RWPE1 (cell line): ENCODE data around the gene MAP3K7.
"Not testable (repeated sequence)": the region's sequence is repeated elsewhere in the genome, so short reads cannot be mapped to it uniquely, and the experiment has no call there.

ENCODE experiments used
- CTCF ChIA-PET: fragments of 350-600 bp; sonication (Branson Sonifier 250); formaldehyde crosslinking; extraction: SDS; loops from one replicate; lab custom pipeline; 2021; lab: Yijun Ruan, JAX
- POLR2A ChIA-PET: fragments of 400-600 bp; formaldehyde crosslinking; extraction: SDS; loops from one replicate; lab custom pipeline; 2020; ENCODE audit warnings: antibody characterized with exemption; ENCODE audit not compliant: low non-redundant PET; lab: Yijun Ruan, JAX
- DNase-seq: peaks from one replicate; pipeline ENCODE4 v3.0.0; 2012; ENCODE audit warnings: low spot score
- H3K27ac ChIP-seq: fragments of 450-650 bp; 2 replicates; pipeline ENCODE4 v1.5.1; 2017
- TF ChIP-seq, protein P1 (sequence below): fragments of 450-650 bp; conservative IDR thresholded peaks from 2 replicates; pipeline ENCODE4 v1.5.1; 2017; ENCODE audit warnings: low read depth, mild to moderate bottlenecking

Gene MAP3K7

GRCh38 chr6:90569223-90569622 lies 17.6 kb downstream of the MAP3K7 start:
- ChIA-PET CTCF (interaction anchor here (1.1 kb wide), 1 partner anchor 12 kb away, joined by 4 read pairs; no protein-coding TSS in a partner anchor), POLR2A (no interaction called here)
- TF ChIP-seq, protein P1, sequence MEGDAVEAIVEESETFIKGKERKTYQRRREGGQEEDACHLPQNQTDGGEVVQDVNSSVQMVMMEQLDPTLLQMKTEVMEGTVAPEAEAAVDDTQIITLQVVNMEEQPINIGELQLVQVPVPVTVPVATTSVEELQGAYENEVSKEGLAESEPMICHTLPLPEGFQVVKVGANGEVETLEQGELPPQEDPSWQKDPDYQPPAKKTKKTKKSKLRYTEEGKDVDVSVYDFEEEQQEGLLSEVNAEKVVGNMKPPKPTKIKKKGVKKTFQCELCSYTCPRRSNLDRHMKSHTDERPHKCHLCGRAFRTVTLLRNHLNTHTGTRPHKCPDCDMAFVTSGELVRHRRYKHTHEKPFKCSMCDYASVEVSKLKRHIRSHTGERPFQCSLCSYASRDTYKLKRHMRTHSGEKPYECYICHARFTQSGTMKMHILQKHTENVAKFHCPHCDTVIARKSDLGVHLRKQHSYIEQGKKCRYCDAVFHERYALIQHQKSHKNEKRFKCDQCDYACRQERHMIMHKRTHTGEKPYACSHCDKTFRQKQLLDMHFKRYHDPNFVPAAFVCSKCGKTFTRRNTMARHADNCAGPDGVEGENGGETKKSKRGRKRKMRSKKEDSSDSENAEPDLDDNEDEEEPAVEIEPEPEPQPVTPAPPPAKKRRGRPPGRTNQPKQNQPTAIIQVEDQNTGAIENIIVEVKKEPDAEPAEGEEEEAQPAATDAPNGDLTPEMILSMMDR, result no peak
- no peak overlapping the region for H3K27ac ChIP-seq
- DNase-seq, result no peak

DNA sequence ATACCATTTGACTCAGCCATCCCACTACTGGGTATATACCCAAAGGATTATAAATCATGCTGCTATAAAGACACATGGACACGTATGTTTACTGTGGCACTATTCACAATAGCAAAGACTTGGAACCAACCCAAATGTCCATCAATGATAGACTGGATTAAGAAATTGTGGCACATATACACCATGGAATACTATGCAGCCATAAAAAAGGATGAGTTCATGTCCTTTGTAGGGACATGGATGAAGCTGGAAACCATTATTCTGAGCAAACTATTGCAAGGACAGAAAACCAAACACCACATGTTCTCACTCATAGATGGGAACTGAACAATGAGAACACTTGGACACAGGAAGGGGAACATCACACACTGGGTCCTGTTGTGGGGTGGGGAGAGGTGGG lies 19.2 kb downstream of the MAP3K7 start:
- CTCF ChIA-PET, POLR2A ChIA-PET, DNase-seq, H3K27ac ChIP-seq: not testable (repeated sequence)

DNA sequence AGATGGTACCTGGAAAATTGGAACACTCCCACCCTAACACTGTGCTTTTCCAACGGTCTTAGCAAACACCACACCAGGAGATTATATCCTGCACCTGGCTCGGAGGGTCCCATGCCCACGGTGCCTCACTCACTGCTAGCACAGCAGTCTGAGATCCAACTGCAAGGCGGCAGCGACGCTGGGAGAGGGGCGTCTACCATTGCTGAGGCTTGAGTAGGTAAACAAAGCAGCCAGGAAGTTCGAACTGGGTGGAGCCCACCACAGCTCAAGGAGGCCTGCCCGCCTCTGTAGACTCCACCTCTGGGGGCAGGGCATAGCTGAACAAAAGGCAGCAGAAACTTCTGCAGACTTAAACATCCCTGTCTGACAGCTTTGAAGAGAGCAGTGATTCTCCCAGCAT lies 24.5 kb downstream of the MAP3K7 start:
- POLR2A ChIA-PET, H3K27ac ChIP-seq, CTCF ChIA-PET, DNase-seq: not testable (repeated sequence)

DNA sequence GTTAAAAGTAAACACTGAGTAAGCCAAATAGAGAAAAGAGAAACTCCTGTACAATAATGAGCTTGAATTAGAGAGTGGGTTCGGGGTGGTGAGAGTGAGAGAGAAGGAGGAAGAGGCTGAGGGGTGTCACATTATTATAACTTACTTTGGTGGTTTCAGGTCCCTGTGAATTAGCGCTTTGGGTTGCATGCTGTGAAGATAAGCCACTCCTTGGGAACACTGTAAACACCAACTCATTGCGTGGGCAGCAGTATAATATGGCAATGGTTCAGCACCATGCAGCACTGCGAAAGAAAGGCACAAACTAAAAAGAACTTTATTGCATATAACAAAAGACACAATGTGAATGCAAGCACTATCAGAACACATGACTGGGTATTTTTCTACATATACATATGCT lies 26.9 kb downstream of the MAP3K7 start:
- DNase-seq, result no peak
- no peak overlapping the region for H3K27ac ChIP-seq
- POLR2A ChIA-PET, result no interaction called here
- CTCF ChIA-PET, result no interaction called here
- TF ChIP-seq, protein P1, result no peak

DNA sequence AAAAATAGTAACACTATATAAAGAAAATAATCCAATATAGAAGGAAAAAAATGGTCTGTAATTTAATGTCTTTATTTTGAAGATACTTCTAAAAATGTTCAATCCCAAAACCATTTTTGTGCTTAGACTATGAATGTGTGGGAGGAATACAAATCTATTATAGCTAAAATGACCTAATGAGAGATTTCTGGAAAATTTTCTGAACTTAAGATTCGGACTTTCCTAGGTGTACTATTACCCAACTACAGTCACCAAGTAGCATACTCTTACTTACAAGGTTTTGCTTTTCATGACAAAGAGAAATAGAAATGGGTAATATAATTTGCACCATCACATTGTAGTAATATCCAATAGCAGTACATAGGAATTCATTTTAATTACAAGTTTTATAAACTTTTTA lies 29.9 kb downstream of the MAP3K7 start:
- ChIA-PET CTCF (interaction anchor here (0.6 kb wide), 1 partner anchor 12 kb away, joined by 4 read pairs; no protein-coding TSS in a partner anchor), POLR2A (no interaction called here)
- TF ChIP-seq, protein P1, result no peak
- no peak overlapping the region for H3K27ac ChIP-seq
- no peak for DNase-seq

DNA sequence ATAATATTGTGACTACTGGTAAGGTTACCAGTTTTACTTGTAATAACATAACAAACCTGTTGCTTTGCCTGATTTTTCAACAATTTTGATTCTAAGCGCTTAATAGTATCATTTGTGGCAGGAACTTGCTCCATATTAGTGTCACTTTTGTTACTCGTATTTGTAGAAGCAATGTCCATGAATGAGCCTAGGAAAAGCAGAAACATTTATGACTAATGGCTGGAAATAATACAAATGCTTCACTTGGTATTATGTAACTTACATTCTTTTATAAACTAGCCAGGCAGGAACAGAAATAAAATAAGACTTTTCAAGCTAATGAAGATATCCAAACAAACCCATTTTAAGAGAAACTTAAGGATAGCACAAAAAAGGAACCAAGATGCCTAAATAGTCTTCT lies 38.9 kb downstream of the MAP3K7 start:
- no peak overlapping the region for H3K27ac ChIP-seq
- DNase-seq, result no peak
- TF ChIP-seq, protein P1, result no peak
- POLR2A ChIA-PET, result no interaction called here
- CTCF ChIA-PET, result interaction anchor here (1.2 kb wide), 1 partner anchor 29 kb away, joined by 6 read pairs; no protein-coding TSS in a partner anchor

- TF ChIP-seq, protein P1, result no peak
- POLR2A ChIA-PET, result no interaction called here
- no peak for DNase-seq
- no peak overlapping the region for H3K27ac ChIP-seq
- CTCF ChIA-PET, result interaction anchor here (1.2 kb wide), 1 partner anchor 28 kb away, joined by 6 read pairs; no protein-coding TSS in a partner anchor
These were observed 39.8 kb downstream of the MAP3K7 start for GRCh38 chr6:90547079-90547478.

DNA sequence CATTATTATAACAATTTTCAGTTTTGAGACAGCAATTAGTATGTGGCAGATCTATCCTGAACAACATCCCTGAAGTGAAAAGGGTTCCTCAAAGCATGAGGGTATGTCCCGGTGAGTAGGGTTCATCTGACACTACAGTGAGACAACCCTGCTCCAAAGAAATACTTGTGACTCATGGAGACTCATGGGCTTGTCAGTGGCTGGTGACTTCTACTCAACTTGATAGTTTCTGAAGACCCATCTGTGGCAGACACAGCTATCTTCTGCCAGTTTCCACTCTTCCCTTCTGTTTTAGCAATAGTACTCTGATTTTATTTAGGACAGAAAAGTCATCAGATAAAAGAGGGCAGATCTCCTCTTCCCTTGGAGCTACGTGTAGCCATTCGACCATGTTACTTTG lies 41.4 kb downstream of the MAP3K7 start:
- ChIA-PET CTCF (no interaction called here), POLR2A (no interaction called here)
- TF ChIP-seq, protein P1, result no peak
- H3K27ac ChIP-seq, result no peak overlapping the region
- DNase-seq, result no peak
